Neural progenitor cell (in vitro differentiated cells): ENCODE results near the gene PPM1N. TPM values are rescaled to one million over a fixed set of nuclear protein-coding genes. Genes with fewer than 3 reads are reported as not detected.

Experiments
- DNase-seq: peaks from one replicate; pipeline ENCODE4 v3.0.0-alpha.2; 2016; ENCODE audit warnings: low spot score
- H2AFZ ChIP-seq: fragments of 200-600 bp; sonication (generic); replicated peaks from 2 replicates; pipeline ENCODE4 v1.6.1; 2016; ENCODE audit warnings: antibody characterized with exemption
- H3F3A ChIP-seq: fragments of 200-600 bp; sonication (generic); 2 replicates; pipeline ENCODE4 v1.6.1; 2016; ENCODE audit warnings: antibody characterized with exemption, low read depth
- H3K27ac ChIP-seq: fragments of 200-600 bp; sonication (generic); 2 replicates; pipeline ENCODE4 v1.5.1; 2016; ENCODE audit warnings: mild to moderate bottlenecking
- H3K27me3 ChIP-seq: fragments of 200-600 bp; sonication (generic); 2 replicates; pipeline ENCODE4 v1.6.1; 2016; ENCODE audit warnings: mild to moderate bottlenecking, moderate library complexity
- H3K36me3 ChIP-seq: fragments of 200-600 bp; sonication (generic); 2 replicates; pipeline ENCODE4 v1.5.1; 2016
- H3K4me1 ChIP-seq: fragments of 200-600 bp; sonication (generic); 2 replicates; pipeline ENCODE4 v1.6.1; 2016; ENCODE audit warnings: mixed run types
- H3K4me2 ChIP-seq: fragments of 200-600 bp; sonication (generic); 2 replicates; pipeline ENCODE4 v1.6.1; 2016
- H3K4me3 ChIP-seq: fragments of 200-600 bp; sonication (generic); 2 replicates; pipeline ENCODE4 v1.5.1; 2016
- H3K79me2 ChIP-seq: fragments of 200-600 bp; sonication (generic); 2 replicates; pipeline ENCODE4 v1.6.1; 2016; ENCODE audit warnings: low read depth
- H3K9ac ChIP-seq: fragments of 200-600 bp; sonication (generic); 2 replicates; pipeline ENCODE4 v1.6.1; 2016
- H3K9me3 ChIP-seq: fragments of 200-600 bp; sonication (generic); 2 replicates; pipeline ENCODE4 v1.5.1; 2016; ENCODE audit warnings: low read depth
- H4K20me1 ChIP-seq: fragments of 200-600 bp; sonication (generic); 2 replicates; pipeline ENCODE4 v1.6.1; 2016; ENCODE audit warnings: low read depth
- H3K27ac Mint-ChIP-seq: 3 replicates; pipeline ENCODE4 v1.8.0; 2021; ENCODE audit warnings: mixed read lengths
- H3K27me3 Mint-ChIP-seq: 2 replicates; pipeline ENCODE4 v1.8.0; 2022; ENCODE audit warnings: low read depth, mild to moderate bottlenecking, inconsistent platforms, moderate library complexity, mixed read lengths; ENCODE audit not compliant: insufficient read depth
- H3K36me3 Mint-ChIP-seq: 3 replicates; pipeline ENCODE4 v1.8.0; 2021; ENCODE audit warnings: mixed read lengths
- H3K4me1 Mint-ChIP-seq: 3 replicates; pipeline ENCODE4 v1.8.0; 2021; ENCODE audit warnings: mixed read lengths
- H3K4me3 Mint-ChIP-seq: 3 replicates; pipeline ENCODE4 v1.8.0; 2021; ENCODE audit warnings: mild to moderate bottlenecking, moderate library complexity, mixed read lengths
- H3K9me3 Mint-ChIP-seq: 3 replicates; pipeline ENCODE4 v1.8.0; 2020; ENCODE audit warnings: mixed read lengths
- EZH2 ChIP-seq: fragments of 200-600 bp; sonication (generic); IDR thresholded peaks from 2 replicates; pipeline ENCODE4 v1.6.1; 2017; ENCODE audit warnings: antibody characterized with exemption, mild to moderate bottlenecking, moderate library complexity
- EZH2phosphoT487 ChIP-seq: fragments of 200-600 bp; sonication (generic); IDR thresholded peaks from 2 replicates; pipeline ENCODE4 v1.6.1; 2017; ENCODE audit warnings: antibody characterized with exemption
- total RNA-seq: library from RNA; depleted of rRNA; stranded (reverse); fragments of >200 nt; gene quantifications from 2 replicates; pipeline ENCODE4 v1.2.3, GENCODE V29; 2015; ENCODE audit warnings: low replicate concordance
- TF ChIP-seq, protein P1 (sequence below): fragments of 200-600 bp; sonication (generic); IDR thresholded peaks from 2 replicates; pipeline ENCODE4 v1.5.1; 2017; ENCODE audit warnings: antibody characterized with exemption, mild to moderate bottlenecking

PPM1N gene
- total RNA-seq, 1 donor from 2014 or later = 2.4 TPM

DNA sequence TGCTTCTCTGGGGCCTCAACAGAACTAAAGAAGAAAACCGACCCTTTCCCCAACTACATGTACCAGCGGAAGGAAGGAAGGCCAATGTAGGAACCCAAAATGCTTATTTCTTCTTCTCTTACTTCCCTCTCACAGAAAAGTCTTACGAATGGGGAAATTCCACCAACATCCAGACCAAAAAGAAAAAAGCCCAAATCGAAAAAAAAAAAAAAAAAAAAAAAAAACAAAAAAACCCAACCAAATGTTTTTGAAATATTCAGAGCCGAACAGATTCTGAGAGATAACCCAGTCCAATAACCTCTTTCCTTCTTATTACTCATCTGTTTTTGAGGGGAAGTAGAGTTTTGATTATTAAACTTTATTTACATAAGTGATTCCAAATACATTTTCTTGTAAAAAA, 3.9 kb downstream of the PPM1N start:
- TF ChIP-seq EZH2 (no peak), EZH2phosphoT487 (no peak)
- TF ChIP-seq, protein P1, sequence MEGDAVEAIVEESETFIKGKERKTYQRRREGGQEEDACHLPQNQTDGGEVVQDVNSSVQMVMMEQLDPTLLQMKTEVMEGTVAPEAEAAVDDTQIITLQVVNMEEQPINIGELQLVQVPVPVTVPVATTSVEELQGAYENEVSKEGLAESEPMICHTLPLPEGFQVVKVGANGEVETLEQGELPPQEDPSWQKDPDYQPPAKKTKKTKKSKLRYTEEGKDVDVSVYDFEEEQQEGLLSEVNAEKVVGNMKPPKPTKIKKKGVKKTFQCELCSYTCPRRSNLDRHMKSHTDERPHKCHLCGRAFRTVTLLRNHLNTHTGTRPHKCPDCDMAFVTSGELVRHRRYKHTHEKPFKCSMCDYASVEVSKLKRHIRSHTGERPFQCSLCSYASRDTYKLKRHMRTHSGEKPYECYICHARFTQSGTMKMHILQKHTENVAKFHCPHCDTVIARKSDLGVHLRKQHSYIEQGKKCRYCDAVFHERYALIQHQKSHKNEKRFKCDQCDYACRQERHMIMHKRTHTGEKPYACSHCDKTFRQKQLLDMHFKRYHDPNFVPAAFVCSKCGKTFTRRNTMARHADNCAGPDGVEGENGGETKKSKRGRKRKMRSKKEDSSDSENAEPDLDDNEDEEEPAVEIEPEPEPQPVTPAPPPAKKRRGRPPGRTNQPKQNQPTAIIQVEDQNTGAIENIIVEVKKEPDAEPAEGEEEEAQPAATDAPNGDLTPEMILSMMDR = no peak
- Mint-ChIP-seq H3K4me1 (peaks cover 28% of the 10 kb centered on the region), H3K27ac (no peak overlapping the region), H3K27me3 (peaks cover 27% of the 10 kb centered on the region), H3K9me3 (no peaks in the 10 kb centered on the region), H3K4me3 (no peak overlapping the region), H3K36me3 (no peaks in the 10 kb centered on the region)
- Histone ChIP-seq H3K9ac (no peak overlapping the region), H2AFZ (no peak overlapping the region), H3K4me3 (no peak overlapping the region), H3K27ac (no peak overlapping the region), H4K20me1 (peaks cover 7% of the 10 kb centered on the region), H3F3A (peaks cover 51% of the 10 kb centered on the region), H3K4me2 (no peak overlapping the region), H3K36me3 (no peaks in the 10 kb centered on the region), H3K4me1 (peaks cover 13% of the 10 kb centered on the region), H3K27me3 (peaks cover 38% of the 10 kb centered on the region), H3K79me2 (no peaks in the 10 kb centered on the region), H3K9me3 (no peaks in the 10 kb centered on the region)
- DNase-seq = no peak

DNA sequence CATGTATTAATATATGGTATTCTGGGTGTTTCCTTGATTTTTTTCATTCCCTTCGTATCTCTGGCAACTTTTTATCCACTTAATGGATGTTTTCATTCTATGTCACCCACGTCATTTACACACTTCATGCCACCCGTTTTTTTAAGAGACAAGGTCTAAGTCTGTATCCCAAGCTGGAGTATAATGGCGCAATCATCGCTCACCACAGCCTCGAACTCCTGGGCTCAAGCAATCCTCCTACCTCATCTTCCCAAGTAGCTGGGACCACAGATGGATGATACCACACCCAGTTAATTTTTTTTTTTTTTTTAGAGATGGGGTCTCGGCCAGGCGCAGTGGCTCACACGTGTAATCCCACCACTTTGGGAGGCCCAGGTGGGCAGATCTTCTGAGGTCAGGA, 5.7 kb downstream of the PPM1N start:
- peaks cover 50% of the 10 kb centered on the region for H3F3A ChIP-seq
- peaks cover 17% of the 10 kb centered on the region for H3K4me1 Mint-ChIP-seq
- H3K4me1 ChIP-seq = peaks cover 3% of the 10 kb centered on the region

DNA sequence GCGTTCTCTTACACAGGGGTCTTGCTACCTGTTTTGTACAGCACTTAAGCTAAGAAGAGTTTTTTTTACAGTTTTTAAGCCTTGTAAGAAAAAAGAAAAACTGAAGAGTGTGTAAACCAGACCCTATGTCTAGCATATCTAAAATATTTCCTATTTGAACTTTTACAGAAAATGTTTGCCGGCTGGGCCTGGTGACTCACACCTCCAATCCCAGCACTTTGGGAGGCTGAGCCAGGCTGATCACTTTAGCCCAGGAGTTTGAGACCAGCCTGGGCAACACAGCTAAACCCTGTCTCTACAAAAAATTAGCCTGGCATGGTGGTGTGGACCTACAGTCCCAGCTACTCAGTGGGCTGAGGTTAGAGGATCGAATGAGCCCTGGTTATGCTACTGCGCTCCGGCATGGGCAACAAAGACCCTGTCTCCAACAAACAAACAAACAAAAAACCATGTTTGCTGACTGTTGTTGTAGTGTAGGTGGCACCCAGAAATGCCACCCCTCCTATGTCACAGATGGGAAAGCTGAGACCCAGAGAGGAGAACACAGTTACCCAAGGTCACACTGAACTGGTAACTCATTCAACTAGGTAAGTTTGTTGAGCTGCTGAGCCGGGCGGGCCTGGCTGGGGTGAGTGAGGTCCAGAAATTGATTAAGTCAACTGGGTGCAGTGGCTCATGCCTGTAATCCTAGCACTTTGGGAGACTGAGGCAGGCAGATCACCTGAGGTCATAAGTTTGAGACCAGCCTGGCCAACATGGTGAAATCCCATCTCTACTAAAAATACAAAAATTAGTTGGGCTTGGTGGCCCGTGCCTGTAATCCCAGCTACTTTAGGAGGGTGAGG, 7.1 kb downstream of the PPM1N start:
- H3K36me3 Mint-ChIP-seq = no peaks in the 10 kb centered on the region
- Histone ChIP-seq H4K20me1 (peaks cover 26% of the 10 kb centered on the region), H3K27ac (no peak overlapping the region), H3K9me3 (no peaks in the 10 kb centered on the region), H3K79me2 (peaks cover 32% of the 10 kb centered on the region), H3K4me1 (no peaks in the 10 kb centered on the region), H3F3A (peaks cover 51% of the 10 kb centered on the region), H3K9ac (no peak overlapping the region), H3K4me2 (no peak overlapping the region), H3K27me3 (peaks cover 5% of the 10 kb centered on the region), H3K36me3 (no peaks in the 10 kb centered on the region), H3K4me3 (no peak overlapping the region), H2AFZ (no peak overlapping the region)
- H3K27me3 Mint-ChIP-seq = peaks cover 5% of the 10 kb centered on the region
- no peak for TF ChIP-seq EZH2
- no peak for TF ChIP-seq EZH2phosphoT487
- TF ChIP-seq, protein P1 = no peak
- peaks cover 19% of the 10 kb centered on the region for H3K4me1 Mint-ChIP-seq
- H3K9me3 Mint-ChIP-seq = no peaks in the 10 kb centered on the region
- no peak overlapping the region for H3K27ac Mint-ChIP-seq
- peak overlapping the region; percentile 81 for H3K4me3 Mint-ChIP-seq
- DNase-seq = no peak

More for the DNA sequence above, 5.7 kb downstream of the PPM1N start:
- no peak overlapping the region for H3K4me3 Mint-ChIP-seq
- Histone ChIP-seq H3K79me2 (peaks cover 18% of the 10 kb centered on the region), H2AFZ (no peak overlapping the region), H3K9me3 (no peaks in the 10 kb centered on the region), H3K4me3 (no peak overlapping the region), H3K27ac (no peak overlapping the region), H3K36me3 (no peaks in the 10 kb centered on the region), H3K27me3 (peaks cover 20% of the 10 kb centered on the region), H3K4me2 (no peak overlapping the region), H3K9ac (no peak overlapping the region), H4K20me1 (peaks cover 12% of the 10 kb centered on the region)
- no peak overlapping the region for H3K27ac Mint-ChIP-seq
- TF ChIP-seq, protein P1 = no peak
- TF ChIP-seq EZH2phosphoT487 (no peak), EZH2 (no peak)
- H3K27me3 Mint-ChIP-seq = peaks cover 16% of the 10 kb centered on the region
- H3K9me3 Mint-ChIP-seq = no peaks in the 10 kb centered on the region
- no peaks in the 10 kb centered on the region for H3K36me3 Mint-ChIP-seq
- no peak for DNase-seq
